Measurements from ENCODE around the gene LDB1.
A peak's percentile ranks its signal among the peaks of the same experiment; 100 is the strongest.

Gene LDB1

GRCh38 chr10:102116656-102117055 lies 3.5 kb downstream of the LDB1 start:
- TF ChIP-seq, protein P1, sequence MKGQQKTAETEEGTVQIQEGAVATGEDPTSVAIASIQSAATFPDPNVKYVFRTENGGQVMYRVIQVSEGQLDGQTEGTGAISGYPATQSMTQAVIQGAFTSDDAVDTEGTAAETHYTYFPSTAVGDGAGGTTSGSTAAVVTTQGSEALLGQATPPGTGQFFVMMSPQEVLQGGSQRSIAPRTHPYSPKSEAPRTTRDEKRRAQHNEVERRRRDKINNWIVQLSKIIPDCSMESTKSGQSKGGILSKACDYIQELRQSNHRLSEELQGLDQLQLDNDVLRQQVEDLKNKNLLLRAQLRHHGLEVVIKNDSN (IDR thresholded peaks at IDR 0.05) = no peak

GRCh38 chr10:102115775-102116174 lies 4.4 kb downstream of the LDB1 start:
- TF ChIP-seq, protein P2, sequence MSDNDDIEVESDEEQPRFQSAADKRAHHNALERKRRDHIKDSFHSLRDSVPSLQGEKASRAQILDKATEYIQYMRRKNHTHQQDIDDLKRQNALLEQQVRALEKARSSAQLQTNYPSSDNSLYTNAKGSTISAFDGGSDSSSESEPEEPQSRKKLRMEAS (IDR thresholded peaks at IDR 0.05) = no peak
- TF ChIP-seq EP300 (IDR thresholded peaks at IDR 0.05; ENCODE audit: borderline replicate concordance) (no peak), ZBTB7A (IDR thresholded peaks at IDR 0.05; ENCODE audit: low read depth) (no peak), CREB1 (IDR thresholded peaks at IDR 0.05; ENCODE audit: low read depth) (no peak), TAF1 (IDR thresholded peaks at IDR 0.05; ENCODE audit: low read depth) (no peak), FOXM1 (IDR thresholded peaks at IDR 0.05; ENCODE audit: borderline replicate concordance, low read depth) (no peak), REST (IDR thresholded peaks at IDR 0.05; ENCODE audit: low read depth) (no peak), CEBPB (IDR thresholded peaks at IDR 0.05) (no peak), TCF12 (IDR thresholded peaks at IDR 0.05; ENCODE audit: low read depth) (no peak), EGR1 (IDR thresholded peaks at IDR 0.05) (no peak), RAD21 (IDR thresholded peaks at IDR 0.05; ENCODE audit: low read depth) (no peak)
- TF ChIP-seq, protein P1 (IDR thresholded peaks at IDR 0.05) = no peak

- TF ChIP-seq CREB1 (IDR thresholded peaks at IDR 0.05; ENCODE audit: low read depth) (no peak), FOXM1 (IDR thresholded peaks at IDR 0.05; ENCODE audit: borderline replicate concordance, low read depth) (no peak), REST (IDR thresholded peaks at IDR 0.05; ENCODE audit: low read depth) (no peak), TAF1 (IDR thresholded peaks at IDR 0.05; ENCODE audit: low read depth) (peak; percentile 75)
These were observed 5.1 kb downstream of the LDB1 start for GRCh38 chr10:102114861-102115618.

GRCh38 chr10:102113956-102114857 lies 6.0 kb downstream of the LDB1 start:
- no peak for TF ChIP-seq RAD21 (IDR thresholded peaks at IDR 0.05; ENCODE audit: low read depth)
- TF ChIP-seq EP300 (IDR thresholded peaks at IDR 0.05; ENCODE audit: borderline replicate concordance) = no peak
- no peak for TF ChIP-seq CEBPB (IDR thresholded peaks at IDR 0.05)
- no peak; the same call in 1 of the 2 replicates for TF ChIP-seq TCF12 (IDR thresholded peaks at IDR 0.05; ENCODE audit: low read depth)
- peak; percentile 5; the same call in 1 of the 2 replicates for TF ChIP-seq YY1 (IDR thresholded peaks at IDR 0.05; ENCODE audit: low read depth)
- TF ChIP-seq, protein P2 (IDR thresholded peaks at IDR 0.05) = no peak
- TF ChIP-seq FOXM1 (IDR thresholded peaks at IDR 0.05; ENCODE audit: borderline replicate concordance, low read depth) = no peak
- TF ChIP-seq, protein P1 (IDR thresholded peaks at IDR 0.05) = no peak
- TF ChIP-seq TAF1 (IDR thresholded peaks at IDR 0.05; ENCODE audit: low read depth) = no peak; the same call in 1 of the 2 replicates
- no peak for TF ChIP-seq NFIC (IDR thresholded peaks at IDR 0.05)
- TF ChIP-seq EGR1 (IDR thresholded peaks at IDR 0.05) = no peak
- peak; percentile 49; the same call in 1 of the 2 replicates for TF ChIP-seq ZBTB7A (IDR thresholded peaks at IDR 0.05; ENCODE audit: low read depth)
- no peak for TF ChIP-seq TEAD4 (IDR thresholded peaks at IDR 0.05)
- no peak for TF ChIP-seq REST (IDR thresholded peaks at IDR 0.05; ENCODE audit: low read depth)
- no peak for TF ChIP-seq CREB1 (IDR thresholded peaks at IDR 0.05; ENCODE audit: low read depth)

Data from Ishikawa (cell line).